ENCODE results near the gene ZNF497. TPM values are rescaled to one million over a fixed set of nuclear protein-coding genes. Genes with fewer than 3 reads are reported as not detected.
"Not testable (repeated sequence)": the region's sequence is repeated elsewhere in the genome, so short reads cannot be mapped to it uniquely, and the experiment has no call there.

Gene ZNF497
- total and polyA plus RNA-seq, 3 experiments from 2014 or later = 1.0 to 1.7 (median 1.7) TPM

GRCh38 chr19:58351558-58351878 is 11.0 kb downstream of the ZNF497 start:
- H3K4me1 ChIP-seq (ENCODE audit: insufficient read depth, low read length) = peaks cover 19% of the 10 kb centered on the region
- H3K27me3 Mint-ChIP-seq = peaks cover 0 to 2% of the 10 kb centered on the region in 2 donors
- peaks cover 0 to 15% (median 5%) of the 10 kb centered on the region in 3 donors for H3K36me3 Mint-ChIP-seq
- H3K27ac Mint-ChIP-seq = no peak overlapping the region
- H3K4me3 ChIP-seq (ENCODE audit: low read length) = no peak overlapping the region
- no peaks in the 10 kb centered on the region for H3K27me3 ChIP-seq (ENCODE audit: insufficient read depth, low read length, poor library complexity, severe bottlenecking)
- peaks cover 22 to 46% (median 29%) of the 10 kb centered on the region in 3 donors for H3K4me1 Mint-ChIP-seq
- H3K4me3 Mint-ChIP-seq = peak overlapping the region in 1 of 7 donors; percentile 48
- H3K27ac ChIP-seq (ENCODE audit: low read depth, low read length) = no peak overlapping the region
- ChIA-PET CTCF (no interaction called here), POLR2A (interaction anchor here (0.6 kb wide), 1 partner anchor 627 kb away, joined by 3 read pairs; no protein-coding TSS in a partner anchor)
- H3K9me3 ChIP-seq (ENCODE audit: low read length) = no peaks in the 10 kb centered on the region
- no peaks in the 10 kb centered on the region for H3K36me3 ChIP-seq (ENCODE audit: insufficient read depth, low read length)
- no peak for DNase-seq
- H3K9me3 Mint-ChIP-seq = peaks cover 0 to 2% (median 0%) of the 10 kb centered on the region in 5 donors

GRCh38 chr19:58350871-58351557 is 11.5 kb downstream of the ZNF497 start:
- ChIA-PET CTCF (no interaction called here), POLR2A (interaction anchor here (0.6 kb wide), 1 partner anchor 627 kb away, joined by 3 read pairs; no protein-coding TSS in a partner anchor)
- DNase-seq = no peak
- H3K4me3 ChIP-seq (ENCODE audit: low read length) = no peak overlapping the region
- no peak overlapping the region for H3K27ac ChIP-seq (ENCODE audit: low read depth, low read length)
- H3K4me3 Mint-ChIP-seq = peak overlapping the region in 2 of 7 donors; percentile 27 to 48
- peaks cover 0 to 15% (median 5%) of the 10 kb centered on the region in 3 donors for H3K36me3 Mint-ChIP-seq
- H3K27ac Mint-ChIP-seq = no peak overlapping the region
- peaks cover 0 to 2% of the 10 kb centered on the region in 2 donors for H3K27me3 Mint-ChIP-seq
- no peaks in the 10 kb centered on the region for H3K36me3 ChIP-seq (ENCODE audit: insufficient read depth, low read length)
- no peaks in the 10 kb centered on the region for H3K27me3 ChIP-seq (ENCODE audit: insufficient read depth, low read length, poor library complexity, severe bottlenecking)
- no peaks in the 10 kb centered on the region for H3K9me3 ChIP-seq (ENCODE audit: low read length)
- peaks cover 19% of the 10 kb centered on the region for H3K4me1 ChIP-seq (ENCODE audit: insufficient read depth, low read length)
- H3K4me1 Mint-ChIP-seq = peaks cover 24 to 45% (median 26%) of the 10 kb centered on the region in 3 donors
- peaks cover 0 to 2% (median 0%) of the 10 kb centered on the region in 5 donors for H3K9me3 Mint-ChIP-seq

GRCh38 chr19:58350001-58350861 is 12.3 kb downstream of the ZNF497 start:
- CTCF ChIA-PET = no interaction called here
- H3K27me3 ChIP-seq (ENCODE audit: insufficient read depth, low read length, poor library complexity, severe bottlenecking) = no peaks in the 10 kb centered on the region
- no peak for DNase-seq
- H3K4me1 ChIP-seq (ENCODE audit: insufficient read depth, low read length) = peaks cover 19% of the 10 kb centered on the region
- no peak overlapping the region for H3K27ac ChIP-seq (ENCODE audit: low read depth, low read length)
- Mint-ChIP-seq H3K4me3 (peak overlapping the region in 3 of 7 donors; percentile 27 to 54 (median 32)), H3K36me3 (peaks cover 0 to 15% (median 5%) of the 10 kb centered on the region in 3 donors), H3K9me3 (peaks cover 0 to 2% (median 0%) of the 10 kb centered on the region in 5 donors), H3K4me1 (peaks cover 28 to 44% (median 32%) of the 10 kb centered on the region in 3 donors), H3K27ac (no peak overlapping the region), H3K27me3 (peaks cover 0 to 2% of the 10 kb centered on the region in 2 donors)
- H3K36me3 ChIP-seq (ENCODE audit: insufficient read depth, low read length) = no peaks in the 10 kb centered on the region
- POLR2A ChIA-PET = no interaction called here
- H3K4me3 ChIP-seq (ENCODE audit: low read length) = no peak overlapping the region
- H3K9me3 ChIP-seq (ENCODE audit: low read length) = no peaks in the 10 kb centered on the region

- Histone ChIP-seq H3K4me1 (ENCODE audit: insufficient read depth, low read length) (peaks cover 19% of the 10 kb centered on the region), H3K9me3 (ENCODE audit: low read length) (no peaks in the 10 kb centered on the region), H3K27ac (ENCODE audit: low read depth, low read length) (no peak overlapping the region), H3K27me3 (ENCODE audit: insufficient read depth, low read length, poor library complexity, severe bottlenecking) (no peaks in the 10 kb centered on the region), H3K4me3 (ENCODE audit: low read length) (no peak overlapping the region), H3K36me3 (ENCODE audit: insufficient read depth, low read length) (no peaks in the 10 kb centered on the region)
- H3K9me3 Mint-ChIP-seq = peaks cover 0 to 2% (median 0%) of the 10 kb centered on the region in 5 donors
- peak overlapping the region in 3 of 7 donors; percentile 54 to 78 (median 54) for H3K4me3 Mint-ChIP-seq
- CTCF ChIA-PET = no interaction called here
- peaks cover 0 to 2% of the 10 kb centered on the region in 2 donors for H3K27me3 Mint-ChIP-seq
- peaks cover 27 to 40% (median 32%) of the 10 kb centered on the region in 3 donors for H3K4me1 Mint-ChIP-seq
- no peak for DNase-seq
- POLR2A ChIA-PET = interaction anchor here (1.8 kb wide), 1 partner anchor 13 kb away, joined by 5 read pairs; the partner anchor contains the start of gene ZNF497
- peaks cover 0 to 15% (median 5%) of the 10 kb centered on the region in 3 donors for H3K36me3 Mint-ChIP-seq
- peak overlapping the region in 1 of 8 donors; percentile 73 for H3K27ac Mint-ChIP-seq
Observed at GRCh38 chr19:58349590-58349989, 13.0 kb downstream of the ZNF497 start.

- H3K4me3 ChIP-seq (ENCODE audit: low read length) = peak overlapping the region; percentile 72
- not testable (repeated sequence) for H3K36me3 ChIP-seq (ENCODE audit: insufficient read depth, low read length); DNase-seq; H3K27me3 ChIP-seq (ENCODE audit: insufficient read depth, low read length, poor library complexity, severe bottlenecking); H3K27me3 Mint-ChIP-seq; H3K9me3 Mint-ChIP-seq; H3K9me3 ChIP-seq (ENCODE audit: low read length)
- peak overlapping the region; percentile 91 to 97 (median 93) for H3K4me3 Mint-ChIP-seq
- H3K4me1 ChIP-seq (ENCODE audit: insufficient read depth, low read length) = peaks cover 19% of the 10 kb centered on the region
- ChIA-PET POLR2A (interaction anchor here (1.2 to 2.3 kb wide), 7 partner anchors 8 to 165 kb away, joined by 3 to 16 read pairs (median 5); partner anchors contain the start of genes ZNF274 and ZNF497), CTCF (interaction anchor here (1.7 to 2.0 kb wide), 2 partner anchors 14 to 41 kb away, joined by 4 to 13 read pairs; partner anchors contain the start of gene ZNF497)
- H3K36me3 Mint-ChIP-seq = peaks cover 0 to 16% (median 5%) of the 10 kb centered on the region in 3 donors
- H3K27ac ChIP-seq (ENCODE audit: low read depth, low read length) = peak overlapping the region; percentile 43
- H3K27ac Mint-ChIP-seq = peak overlapping the region in 7 of 8 donors; percentile 86 to 96 (median 90)
- peaks cover 27 to 40% (median 32%) of the 10 kb centered on the region in 3 donors for H3K4me1 Mint-ChIP-seq
Observed at GRCh38 chr19:58348080-58348479, 14.5 kb downstream of the ZNF497 start.

GRCh38 chr19:58346961-58347929 is 15.3 kb downstream of the ZNF497 start:
- Histone ChIP-seq H3K36me3 (ENCODE audit: insufficient read depth, low read length) (no peaks in the 10 kb centered on the region), H3K27me3 (ENCODE audit: insufficient read depth, low read length, poor library complexity, severe bottlenecking) (no peaks in the 10 kb centered on the region), H3K4me3 (ENCODE audit: low read length) (peak overlapping the region; percentile 72), H3K4me1 (ENCODE audit: insufficient read depth, low read length) (peaks cover 19% of the 10 kb centered on the region), H3K27ac (ENCODE audit: low read depth, low read length) (peak overlapping the region; percentile 67), H3K9me3 (ENCODE audit: low read length) (no peaks in the 10 kb centered on the region)
- Mint-ChIP-seq H3K4me3 (peak overlapping the region; percentile 91 to 97 (median 93)), H3K36me3 (peaks cover 0 to 16% (median 7%) of the 10 kb centered on the region in 3 donors), H3K27ac (peak overlapping the region; percentile 86 to 96 (median 90)), H3K4me1 (peaks cover 26 to 36% (median 32%) of the 10 kb centered on the region in 3 donors), H3K9me3 (no peaks in the 10 kb centered on the region), H3K27me3 (no peaks in the 10 kb centered on the region)
- CTCF ChIA-PET = interaction anchor here (0.8 to 2.0 kb wide), 3 partner anchors 15 to 172 kb away, joined by 3 to 13 read pairs (median 4); partner anchors contain the start of gene ZNF497
- POLR2A ChIA-PET = interaction anchor here (0.6 to 2.3 kb wide), 11 partner anchors 9 to 620 kb away, joined by 3 to 16 read pairs (median 5); partner anchors contain the start of genes ZBTB45, ZNF274, ZNF497 and ZNF671
- peak; percentile 44 to 85 (median 71) for DNase-seq

GRCh38 chr19:58345558-58345957 is 17.0 kb downstream of the ZNF497 start:
- DNase-seq = no peak
- Histone ChIP-seq H3K4me1 (ENCODE audit: insufficient read depth, low read length) (peaks cover 19% of the 10 kb centered on the region), H3K4me3 (ENCODE audit: low read length) (no peak overlapping the region), H3K27ac (ENCODE audit: low read depth, low read length) (no peak overlapping the region), H3K27me3 (ENCODE audit: insufficient read depth, low read length, poor library complexity, severe bottlenecking) (no peaks in the 10 kb centered on the region), H3K9me3 (ENCODE audit: low read length) (no peaks in the 10 kb centered on the region), H3K36me3 (ENCODE audit: insufficient read depth, low read length) (no peaks in the 10 kb centered on the region)
- Mint-ChIP-seq H3K36me3 (peaks cover 3 to 17% (median 15%) of the 10 kb centered on the region in 3 donors), H3K4me3 (peak overlapping the region; percentile 75 to 94 (median 91)), H3K27me3 (no peaks in the 10 kb centered on the region), H3K27ac (peak overlapping the region; percentile 67 to 94 (median 83)), H3K9me3 (no peaks in the 10 kb centered on the region), H3K4me1 (peaks cover 26 to 36% (median 32%) of the 10 kb centered on the region in 3 donors)
- CTCF ChIA-PET = no interaction called here
- POLR2A ChIA-PET = no interaction called here
